ENCODE data around the gene ESYT1.
A peak's percentile ranks its signal among the peaks of the same experiment; 100 is the strongest.
"Not testable (repeated sequence)": the region's sequence is repeated elsewhere in the genome, so short reads cannot be mapped to it uniquely, and the experiment has no call there.

Gene ESYT1

DNA sequence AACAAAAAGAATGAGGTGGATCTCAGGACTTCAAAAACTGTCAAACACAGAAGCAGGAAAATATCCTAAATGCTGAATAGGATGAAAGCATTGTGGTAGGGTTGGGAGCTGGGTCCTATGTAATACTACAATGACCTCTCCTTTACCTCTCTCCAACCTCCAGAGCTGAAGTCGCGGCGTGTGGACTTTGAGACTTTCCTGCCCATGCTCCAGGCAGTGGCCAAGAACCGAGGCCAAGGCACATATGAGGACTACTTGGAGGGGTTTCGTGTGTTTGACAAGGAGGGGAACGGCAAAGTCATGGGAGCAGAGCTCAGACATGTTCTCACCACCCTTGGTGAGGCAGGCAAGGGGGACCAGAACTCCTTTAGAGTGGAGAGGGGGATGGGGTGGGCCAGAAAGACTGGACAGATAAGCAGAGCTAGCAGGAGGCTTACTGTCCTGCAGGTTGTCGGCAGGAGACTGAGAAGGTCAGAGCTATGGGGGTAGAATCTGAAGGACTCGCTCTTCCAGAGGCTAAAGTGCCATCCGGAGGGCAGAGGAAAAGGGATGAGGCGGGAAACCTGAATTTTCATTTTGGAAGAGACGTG lies 27.3 kb downstream of the ESYT1 start:
- H3K4me3 ChIP-seq (ENCODE audit: low read depth, low read length), result no peak overlapping the region

DNA sequence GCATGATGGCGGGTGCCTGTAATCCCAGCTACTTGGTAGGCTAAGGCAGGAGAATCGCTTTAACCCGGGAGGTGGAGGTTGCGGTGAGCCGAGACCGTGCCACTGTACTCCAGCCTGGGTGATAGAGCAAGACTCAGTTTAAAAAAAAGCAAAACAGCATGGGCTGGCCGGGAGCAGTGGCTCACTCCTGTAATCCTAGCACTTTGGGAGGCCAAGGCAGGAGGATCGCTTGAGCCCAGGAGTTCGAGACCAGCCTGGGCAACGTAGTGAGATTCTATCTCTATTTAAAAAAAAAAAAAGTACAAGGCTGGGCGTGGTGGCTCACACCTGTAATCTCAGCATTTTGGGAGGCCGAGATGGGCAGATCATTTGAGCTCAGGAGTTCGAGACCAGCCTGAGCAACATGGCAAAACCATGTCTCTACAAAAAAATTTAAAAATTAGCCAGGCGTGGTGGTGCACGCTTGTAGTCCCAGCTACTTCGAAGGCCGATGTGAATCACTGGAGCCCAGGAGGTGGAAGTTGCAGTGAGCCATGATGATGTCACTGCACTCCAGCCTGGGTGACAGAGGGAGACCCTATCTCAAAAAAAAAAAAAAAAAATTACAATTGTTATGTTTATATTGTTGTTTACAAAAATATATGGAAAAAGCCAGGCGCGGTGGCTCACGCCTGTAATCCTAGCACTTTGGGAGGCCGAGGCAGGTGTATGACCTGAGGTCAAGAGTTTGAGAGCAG lies 28.6 kb downstream of the ESYT1 start:
- not testable (repeated sequence) for H3K4me3 ChIP-seq (ENCODE audit: low read depth, low read length)

DNA sequence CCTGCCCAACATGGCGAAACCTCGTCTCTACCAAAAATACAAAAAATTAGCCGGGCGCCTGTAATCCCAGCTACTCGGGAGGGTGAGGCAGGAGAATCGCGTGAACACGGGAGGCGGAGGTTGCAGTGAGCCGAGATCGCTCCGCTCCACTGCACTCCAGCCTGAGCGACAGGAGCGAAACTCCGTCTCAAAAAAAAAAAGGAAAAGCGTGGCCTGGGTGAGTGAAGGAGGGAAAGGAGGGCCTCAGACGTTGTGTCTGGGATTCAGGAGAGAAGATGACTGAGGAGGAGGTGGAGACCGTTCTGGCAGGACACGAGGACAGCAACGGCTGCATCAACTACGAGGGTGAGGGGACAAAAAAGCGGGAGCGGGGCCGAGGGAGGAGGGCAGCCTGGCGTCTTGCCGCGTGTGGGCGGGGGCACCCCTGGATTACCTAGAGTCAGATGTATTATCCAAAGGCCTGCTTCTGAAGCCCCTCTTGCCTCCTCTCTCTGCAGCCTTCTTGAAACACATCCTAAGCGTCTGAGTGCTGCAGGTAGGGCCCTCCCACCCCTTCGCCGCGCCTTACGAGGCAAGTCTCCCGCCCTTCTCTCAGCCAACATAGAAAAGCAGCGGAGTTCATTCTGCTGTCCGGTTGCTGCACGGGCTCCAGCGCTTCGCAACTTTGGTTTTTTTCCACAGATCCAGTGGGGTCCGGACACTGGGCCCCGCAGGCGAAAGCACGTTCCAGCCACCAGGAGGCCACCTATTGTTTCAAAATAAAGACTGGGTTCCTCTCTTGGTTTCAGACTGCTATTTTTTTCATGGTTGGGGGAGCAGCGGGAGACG lies 29.3 kb downstream of the ESYT1 start:
- peak overlapping the region; percentile 33 for H3K4me3 ChIP-seq (ENCODE audit: low read depth, low read length)

DNA sequence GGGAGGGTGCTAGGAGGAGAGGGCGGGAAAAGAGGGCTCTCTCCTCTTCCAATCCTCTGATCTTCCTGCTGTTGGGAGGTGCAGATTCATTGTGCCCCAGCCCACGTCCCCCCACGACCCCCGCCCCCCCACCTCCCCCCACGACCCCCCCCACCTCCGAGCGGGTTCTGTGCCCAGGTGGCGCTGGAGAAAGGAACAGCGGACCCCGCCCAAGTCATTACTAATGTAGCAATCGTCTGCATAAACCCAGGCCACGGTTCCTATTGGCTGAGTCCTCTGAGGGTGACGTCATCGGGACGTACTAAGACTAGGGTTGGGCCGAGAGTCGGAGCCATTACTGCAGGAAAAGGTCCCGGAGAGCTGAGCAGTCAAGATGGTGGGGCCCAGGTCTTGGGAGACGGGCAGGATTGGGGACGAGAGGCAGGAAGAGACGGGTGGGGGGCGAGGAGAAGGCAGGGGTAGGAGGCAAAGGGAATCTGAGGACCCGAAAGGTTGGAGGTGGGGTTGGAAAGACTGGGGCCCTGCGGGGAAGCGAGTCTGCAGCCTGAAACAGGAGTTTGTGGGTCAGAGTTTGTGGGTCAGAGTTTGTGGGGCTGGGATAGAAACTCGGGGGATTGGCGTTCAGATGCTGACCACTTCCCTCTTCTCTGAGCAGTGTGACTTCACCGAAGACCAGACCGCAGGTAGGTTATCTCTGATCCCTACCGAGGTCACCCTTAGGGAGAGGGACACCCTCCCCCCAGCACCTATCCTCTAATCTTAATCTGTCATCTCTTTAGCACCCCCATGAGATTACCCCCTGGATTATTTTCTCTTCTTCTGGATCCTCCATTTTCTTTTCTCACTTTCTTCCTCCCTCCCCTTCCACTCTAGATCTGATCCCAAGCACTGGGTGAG lies 30.2 kb downstream of the ESYT1 start, which contains the start of gene MYL6:
Gene MYL6, plus strand, starts transcription at position 331 of the 897 bp plus-strand sequence. Its CDS starts 43 bp downstream, at position 374.
- H3K4me3 ChIP-seq (ENCODE audit: low read depth, low read length), result peak within 1 kb of the TSS; percentile 99

DNA sequence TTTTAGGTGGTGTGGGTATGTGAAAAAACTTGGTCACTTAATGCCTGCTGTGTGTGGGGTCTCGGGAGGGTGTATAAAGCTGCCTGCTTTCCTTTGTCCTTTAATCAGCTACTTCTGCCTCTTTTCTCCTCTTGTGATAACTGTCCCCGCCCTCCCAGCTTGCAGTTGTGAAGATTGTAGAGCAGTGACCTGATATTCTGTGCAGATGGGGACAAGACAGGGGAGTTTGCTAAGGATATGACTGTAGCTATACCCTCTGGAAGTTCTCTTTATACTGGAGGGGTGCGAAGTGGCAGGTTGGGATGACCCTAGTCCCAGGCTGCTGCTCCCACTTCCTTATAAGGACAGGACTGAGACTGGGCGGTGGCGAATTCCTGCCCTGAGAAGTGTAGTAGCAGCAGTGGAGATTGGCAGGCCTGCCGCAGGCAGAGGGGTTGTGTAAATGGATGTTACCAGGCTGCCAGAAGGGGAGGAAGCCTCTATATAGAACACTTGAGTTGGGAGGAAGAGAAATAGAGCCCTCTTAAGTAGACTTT lies 30.9 kb downstream of the ESYT1 start:
- H3K4me3 ChIP-seq (ENCODE audit: low read depth, low read length), result peak overlapping the region; percentile 99

DNA sequence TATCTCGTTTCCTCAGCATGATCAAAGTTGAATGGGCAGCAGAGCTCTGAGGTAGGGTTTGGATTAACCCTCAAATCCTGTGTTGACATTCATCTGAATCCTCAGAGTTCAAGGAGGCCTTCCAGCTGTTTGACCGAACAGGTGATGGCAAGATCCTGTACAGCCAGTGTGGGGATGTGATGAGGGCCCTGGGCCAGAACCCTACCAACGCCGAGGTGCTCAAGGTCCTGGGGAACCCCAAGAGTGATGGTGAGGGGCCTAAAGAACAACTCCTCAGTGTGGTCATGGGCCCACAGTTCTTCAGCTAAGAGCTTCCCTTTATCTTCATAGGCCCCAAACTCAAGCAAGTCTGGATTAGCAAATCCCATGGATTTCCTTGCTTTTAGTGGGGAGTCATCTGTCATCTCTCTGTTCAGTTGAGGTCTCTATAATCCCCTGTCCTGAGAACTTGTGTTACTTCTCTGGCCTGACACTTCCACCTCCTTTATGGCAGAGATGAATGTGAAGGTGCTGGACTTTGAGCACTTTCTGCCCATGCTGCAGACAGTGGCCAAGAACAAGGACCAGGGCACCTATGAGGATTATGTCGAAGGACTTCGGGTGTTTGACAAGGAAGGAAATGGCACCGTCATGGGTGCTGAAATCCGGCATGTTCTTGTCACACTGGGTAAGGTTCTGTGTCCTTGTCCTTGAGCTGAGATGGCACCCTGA lies 31.6 kb downstream of the ESYT1 start:
- peak overlapping the region; percentile 99 for H3K4me3 ChIP-seq (ENCODE audit: low read depth, low read length)

DNA sequence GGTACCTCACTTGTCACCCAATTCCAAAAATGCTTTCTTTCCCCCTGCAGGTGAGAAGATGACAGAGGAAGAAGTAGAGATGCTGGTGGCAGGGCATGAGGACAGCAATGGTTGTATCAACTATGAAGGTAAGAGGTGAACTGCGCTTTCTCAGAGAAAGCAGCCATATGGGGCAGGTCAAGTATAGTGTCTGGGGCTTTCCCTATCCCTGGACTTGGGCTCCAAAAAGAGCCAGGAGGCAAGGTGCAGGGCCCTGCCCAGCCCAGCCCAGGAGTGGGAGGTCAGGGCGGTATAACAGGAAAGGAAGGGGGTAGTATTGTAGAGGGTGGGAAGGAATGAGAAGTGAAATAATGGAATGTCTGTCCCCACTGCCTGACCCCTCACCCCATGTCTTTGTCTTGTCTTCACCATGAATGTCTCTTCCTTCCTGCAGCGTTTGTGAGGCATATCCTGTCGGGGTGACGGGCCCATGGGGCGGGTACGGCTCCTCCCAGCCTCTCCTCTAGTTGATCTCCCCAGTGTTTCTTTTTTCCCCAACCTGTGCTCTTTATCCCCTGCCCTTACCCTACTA lies 32.2 kb downstream of the ESYT1 start:
- peak overlapping the region; percentile 99 for H3K4me3 ChIP-seq (ENCODE audit: low read depth, low read length)

DNA sequence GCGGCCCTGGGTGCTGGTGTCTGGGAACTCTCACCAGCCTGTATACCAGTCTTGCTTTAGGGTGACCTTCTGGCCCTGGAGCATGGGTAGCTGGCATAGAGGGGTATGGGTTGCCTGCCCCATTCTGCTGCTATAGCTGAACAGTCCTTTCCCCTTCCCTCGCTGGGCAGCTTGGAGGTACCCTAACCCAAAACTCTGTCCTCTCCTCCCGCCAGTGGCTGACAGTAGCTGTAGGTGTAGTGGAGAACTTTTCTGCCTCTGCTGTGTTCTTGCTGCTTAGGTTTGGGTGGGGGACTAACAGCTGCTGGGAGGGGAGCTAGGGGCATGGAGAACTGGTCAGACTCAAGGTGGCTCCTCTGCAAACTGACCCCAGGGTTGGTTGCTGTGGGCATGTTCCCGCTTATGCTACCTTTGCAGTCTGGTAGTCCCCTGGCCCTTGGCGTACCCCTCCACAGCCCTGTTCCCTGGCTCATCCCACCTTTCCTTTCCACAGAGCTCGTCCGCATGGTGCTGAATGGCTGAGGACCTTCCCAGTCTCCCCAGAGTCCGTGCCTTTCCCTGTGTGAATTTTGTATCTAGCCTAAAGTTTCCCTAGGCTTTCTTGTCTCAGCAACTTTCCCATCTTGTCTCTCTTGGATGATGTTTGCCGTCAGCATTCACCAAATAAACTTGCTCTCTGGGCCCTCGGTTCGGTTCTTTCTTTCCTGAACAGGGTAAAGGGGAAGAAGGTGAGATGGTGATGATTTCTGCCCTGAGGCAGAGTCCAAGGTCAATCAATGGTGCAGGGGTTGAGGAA lies 33.0 kb downstream of the ESYT1 start:
- H3K4me3 ChIP-seq (ENCODE audit: low read depth, low read length), result no peak overlapping the region

DNA sequence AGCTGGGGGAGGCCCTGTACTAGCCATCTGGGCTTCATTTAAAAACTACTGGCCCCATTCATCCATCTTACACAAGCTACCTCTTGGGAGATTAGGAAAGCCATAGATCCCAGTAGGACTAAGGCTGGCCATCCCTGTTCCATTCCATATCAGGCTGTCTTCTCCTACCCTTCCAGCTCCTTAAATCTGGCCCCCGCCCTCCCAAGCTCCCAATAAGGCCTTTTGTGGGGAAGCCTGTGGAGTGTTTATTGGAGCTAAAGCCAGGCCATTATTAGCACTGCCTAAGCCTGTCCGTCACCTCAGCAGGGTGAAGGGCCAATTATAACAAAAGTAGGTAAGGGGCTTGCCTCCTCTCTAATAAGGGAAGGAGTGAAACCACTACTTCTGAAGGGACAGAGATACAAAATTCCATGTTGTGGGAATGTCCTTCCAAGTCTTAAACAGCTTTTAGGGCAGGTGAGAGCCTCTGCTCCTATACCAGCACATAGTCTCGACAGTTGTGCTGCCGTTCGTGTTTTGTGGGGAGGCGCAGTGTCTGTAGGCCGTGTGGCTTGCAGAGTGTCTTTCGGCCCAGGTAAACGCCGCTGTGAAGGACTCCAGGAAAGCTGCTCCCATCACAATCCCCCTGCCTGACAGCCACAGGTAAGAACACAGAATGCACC lies 33.8 kb downstream of the ESYT1 start:
- H3K4me3 ChIP-seq (ENCODE audit: low read depth, low read length), result no peak overlapping the region

DNA sequence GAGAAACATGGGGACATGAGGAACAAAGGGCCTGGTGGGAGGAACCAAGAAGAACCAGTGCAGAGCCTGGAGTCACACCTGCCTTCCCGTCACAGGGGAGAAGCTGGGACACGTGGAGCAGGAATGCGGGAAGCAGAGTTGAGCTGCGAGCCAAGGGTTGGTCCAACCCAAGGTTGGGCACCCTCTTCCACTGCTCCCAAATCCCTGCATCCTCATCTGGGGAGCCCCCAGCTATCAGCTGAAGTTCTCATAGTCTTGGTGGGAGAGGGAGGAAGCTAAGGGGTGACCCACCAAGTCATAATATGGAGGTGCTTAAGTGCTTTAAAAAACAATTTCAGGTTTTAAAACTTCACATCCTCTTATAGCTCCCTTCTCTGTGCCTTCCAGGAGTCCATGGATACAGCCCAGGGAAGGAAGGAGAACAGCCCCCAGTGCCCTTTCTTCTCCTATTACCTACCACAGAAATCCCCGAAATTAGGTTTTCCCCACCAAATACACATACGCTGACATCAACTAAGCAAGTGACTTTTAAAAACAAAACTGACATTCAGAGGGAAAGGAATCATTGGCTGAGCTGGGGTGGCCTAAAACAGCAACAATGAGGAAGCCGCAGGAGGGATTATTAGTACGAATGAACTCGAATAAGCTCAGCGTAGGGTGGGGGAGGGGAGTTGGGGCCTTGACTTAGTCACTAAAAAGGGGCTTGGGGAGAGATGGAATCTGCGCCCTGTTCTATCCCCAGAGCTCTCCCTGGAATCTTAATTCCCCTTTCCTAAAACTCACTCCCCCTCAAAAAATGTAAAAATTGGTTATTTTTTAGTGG lies 34.6 kb downstream of the ESYT1 start:
- H3K4me3 ChIP-seq (ENCODE audit: low read depth, low read length), result no peak overlapping the region

DNA sequence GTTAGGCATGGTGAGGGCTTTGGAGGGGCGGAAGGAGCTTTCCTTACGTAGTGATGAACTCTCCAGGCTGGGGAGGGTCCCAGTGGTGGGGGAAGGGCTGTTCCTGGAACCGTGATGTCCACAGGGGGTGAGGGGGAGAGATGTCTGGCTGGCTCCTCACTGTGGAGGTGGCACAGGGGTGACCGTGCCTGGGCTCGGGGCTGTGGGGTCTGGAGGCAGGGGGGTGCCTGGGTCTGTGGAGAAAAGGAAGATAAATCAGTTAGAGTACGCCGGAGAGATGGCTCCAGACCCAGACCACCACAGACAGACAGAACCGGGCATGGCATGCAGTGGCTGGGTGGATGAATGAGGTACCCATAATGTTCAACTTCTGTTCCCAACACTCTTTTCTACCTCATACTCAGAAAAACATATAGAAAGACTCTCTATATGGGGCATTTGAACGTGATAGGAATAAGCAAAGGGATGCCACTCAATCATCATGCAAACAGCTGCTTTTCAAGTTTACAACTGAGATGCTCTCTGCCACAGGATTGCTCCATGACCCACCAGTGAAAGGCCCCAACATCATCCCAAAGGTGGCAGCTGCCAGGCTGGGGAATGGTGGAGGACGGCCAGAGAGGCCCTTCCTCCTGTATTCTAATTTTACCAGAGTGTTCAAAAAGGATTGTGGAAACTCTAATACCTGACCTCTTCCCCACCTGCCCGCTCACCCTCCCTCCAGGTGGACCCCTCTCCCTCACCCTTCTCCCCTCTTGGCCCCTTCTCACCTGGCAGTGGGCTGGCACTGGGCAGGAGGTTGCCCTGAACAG lies 35.7 kb downstream of the ESYT1 start:
- no peak overlapping the region for H3K4me3 ChIP-seq (ENCODE audit: low read depth, low read length)

DNA sequence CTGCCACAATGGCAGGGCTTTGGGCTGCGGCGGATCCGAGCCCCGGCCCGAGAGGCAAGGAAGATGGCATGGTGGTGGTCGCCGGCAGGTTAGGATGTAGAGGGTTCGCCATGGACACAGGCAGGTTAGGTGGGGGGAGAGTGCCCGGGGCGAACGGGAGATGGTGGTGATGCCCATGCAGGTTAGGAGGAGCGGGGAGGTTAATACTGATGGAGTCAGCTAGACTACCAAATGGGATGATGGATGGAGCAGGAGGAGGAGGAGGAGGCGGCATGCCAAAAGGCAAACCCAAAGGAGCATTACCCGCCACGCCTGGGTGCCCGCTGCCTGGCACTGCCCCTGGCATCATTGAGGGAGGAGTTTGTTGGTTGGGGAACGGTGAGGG lies 36.3 kb downstream of the ESYT1 start:
- H3K4me3 ChIP-seq (ENCODE audit: low read depth, low read length), result no peak overlapping the region

DNA sequence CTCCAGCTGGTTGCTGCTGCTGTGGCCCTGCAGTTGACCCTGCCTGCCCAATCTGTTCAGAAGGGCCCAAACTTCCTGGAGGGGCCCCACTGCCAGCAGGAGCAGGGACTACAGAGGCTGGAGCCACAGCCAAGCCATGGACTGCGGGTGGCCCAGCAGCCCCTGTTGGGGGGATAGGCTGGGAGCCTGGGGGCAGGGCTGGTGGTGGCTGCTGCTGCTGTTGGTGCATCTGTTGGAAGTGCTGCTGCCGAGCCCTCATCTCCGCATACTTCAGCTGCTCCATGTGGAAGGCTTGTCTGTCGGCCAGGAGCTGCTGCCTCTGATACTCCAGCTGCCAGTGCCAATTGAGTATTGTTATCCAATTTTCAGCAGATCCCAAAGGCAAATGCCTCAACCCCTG lies 37.3 kb downstream of the ESYT1 start:
- no peak overlapping the region for H3K4me3 ChIP-seq (ENCODE audit: low read depth, low read length)

DNA sequence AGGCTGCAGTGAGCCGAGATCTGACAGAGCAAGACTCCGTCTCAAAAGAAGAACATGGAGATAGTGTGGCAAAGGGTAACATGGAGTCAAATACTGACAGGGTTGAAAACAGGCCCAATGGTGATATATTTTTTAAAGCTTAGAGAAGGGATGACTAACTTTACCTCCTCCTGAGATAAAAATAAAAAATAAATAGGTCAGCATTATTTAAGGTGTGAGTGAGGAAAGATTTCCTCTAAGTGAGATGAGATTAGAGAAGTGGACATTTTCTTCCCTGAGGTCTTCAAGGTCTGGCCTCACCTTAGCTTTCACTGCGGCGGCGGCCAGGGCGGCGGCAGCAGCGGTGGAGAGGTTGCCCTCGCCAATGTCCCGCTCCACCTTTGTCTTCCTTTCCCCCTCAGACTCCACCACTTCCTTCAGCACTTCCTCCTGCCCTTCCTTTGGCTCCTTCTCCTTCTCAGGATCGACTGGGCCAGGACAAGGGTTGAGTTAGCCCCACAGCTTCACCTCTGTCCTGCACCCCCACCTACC lies 41.2 kb downstream of the ESYT1 start:
- H3K4me3 ChIP-seq (ENCODE audit: low read depth, low read length), result no peak overlapping the region

DNA sequence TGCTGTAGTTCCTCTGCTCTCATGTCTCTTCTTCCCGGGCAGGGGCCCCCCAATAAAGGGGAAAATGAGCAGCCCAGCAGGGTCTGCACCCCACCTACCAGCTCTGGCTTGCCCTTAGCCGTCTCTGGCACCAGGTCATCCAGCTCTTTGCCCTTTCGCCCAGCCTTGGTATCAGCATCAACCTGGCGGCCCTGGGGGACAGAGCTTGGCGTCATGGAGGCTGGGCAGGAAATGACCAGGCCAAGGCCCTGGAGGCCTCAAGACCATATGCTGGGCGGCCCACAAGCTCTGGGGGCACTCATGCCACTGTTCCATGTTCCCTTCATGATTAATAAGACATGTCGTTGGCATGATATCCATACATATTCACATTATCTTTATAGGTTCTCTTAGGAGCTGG lies 44.8 kb downstream of the ESYT1 start:
- no peak overlapping the region for H3K4me3 ChIP-seq (ENCODE audit: low read depth, low read length)

DNA sequence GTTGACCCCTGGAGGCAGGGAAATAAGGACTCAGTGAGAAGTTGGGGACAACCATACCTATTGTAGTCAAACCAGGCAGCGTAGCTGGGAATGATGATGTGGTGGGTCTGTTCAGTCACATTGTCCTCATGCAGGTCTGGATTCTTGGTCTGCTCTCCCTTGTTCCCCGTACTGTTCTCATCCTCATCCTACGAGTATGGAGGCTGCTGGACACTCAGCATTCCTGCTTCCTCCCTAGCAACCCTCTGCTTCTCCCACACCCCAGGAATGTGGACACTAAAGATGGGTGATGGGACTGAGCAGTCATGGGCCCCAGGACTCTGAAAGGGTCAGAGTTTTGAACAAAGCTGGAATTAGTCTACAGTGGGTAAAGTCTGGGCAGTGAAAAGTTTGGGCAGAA lies 50.3 kb downstream of the ESYT1 start:
- H3K4me3 ChIP-seq (ENCODE audit: low read depth, low read length), result no peak overlapping the region

Data from iPS-11a (cell line).